Measurements from ENCODE around the gene SMARCAL1.
"Not testable (repeated sequence)": the region's sequence is repeated elsewhere in the genome, so short reads cannot be mapped to it uniquely, and the experiment has no call there.

Gene SMARCAL1

GRCh38 chr2:216507220-216508160 is 95.2 kb downstream of the SMARCAL1 start:
- in situ Hi-C loops (cut with HindIII; ENCODE audit: low pct_ligation_motif_present, low pct_unique_long_range_greater_than_20kb, low sequenced_read_pairs) = no loop called here
- DNase-seq = no peak

GRCh38 chr2:216508229-216508628 is 95.9 kb downstream of the SMARCAL1 start:
- DNase-seq = no peak
- in situ Hi-C loops (cut with HindIII; ENCODE audit: low pct_ligation_motif_present, low pct_unique_long_range_greater_than_20kb, low sequenced_read_pairs) = no loop called here

- in situ Hi-C loops (cut with HindIII; ENCODE audit: low pct_ligation_motif_present, low pct_unique_long_range_greater_than_20kb, low sequenced_read_pairs) = no loop called here
- peak; percentile 60 for DNase-seq
These were observed 104.6 kb downstream of the SMARCAL1 start for GRCh38 chr2:216516730-216517350.

- in situ Hi-C loops (cut with HindIII; ENCODE audit: low pct_ligation_motif_present, low pct_unique_long_range_greater_than_20kb, low sequenced_read_pairs) = no loop called here
- no peak for DNase-seq
These were observed 105.4 kb downstream of the SMARCAL1 start for GRCh38 chr2:216517447-216518225.

GRCh38 chr2:216518566-216519119 is 106.4 kb downstream of the SMARCAL1 start:
- DNase-seq; in situ Hi-C loops (cut with HindIII; ENCODE audit: low pct_ligation_motif_present, low pct_unique_long_range_greater_than_20kb, low sequenced_read_pairs): not testable (repeated sequence)

GRCh38 chr2:216519154-216519762 is 107.0 kb downstream of the SMARCAL1 start:
- DNase-seq = peak; percentile 75
- in situ Hi-C loops (cut with HindIII; ENCODE audit: low pct_ligation_motif_present, low pct_unique_long_range_greater_than_20kb, low sequenced_read_pairs) = no loop called here

GRCh38 chr2:216520112-216520511 is 107.8 kb downstream of the SMARCAL1 start:
- DNase-seq = no peak
- in situ Hi-C loops (cut with HindIII; ENCODE audit: low pct_ligation_motif_present, low pct_unique_long_range_greater_than_20kb, low sequenced_read_pairs) = no loop called here

GRCh38 chr2:216522892-216523502 is 110.7 kb downstream of the SMARCAL1 start:
- in situ Hi-C loops (cut with HindIII; ENCODE audit: low pct_ligation_motif_present, low pct_unique_long_range_greater_than_20kb, low sequenced_read_pairs) = no loop called here
- DNase-seq = no peak

- in situ Hi-C loops (cut with HindIII; ENCODE audit: low pct_ligation_motif_present, low pct_unique_long_range_greater_than_20kb, low sequenced_read_pairs) = loop anchor here (25.0 kb wide), 1 partner anchor 111 kb away; the partner anchor contains the start of gene IGFBP2
These were observed 113.7 kb downstream of the SMARCAL1 start for GRCh38 chr2:216525972-216526371.

GRCh38 chr2:216526939-216527338 is 114.7 kb downstream of the SMARCAL1 start:
- in situ Hi-C loops (cut with HindIII; ENCODE audit: low pct_ligation_motif_present, low pct_unique_long_range_greater_than_20kb, low sequenced_read_pairs) = loop anchor here (25.0 kb wide), 1 partner anchor 110 kb away; the partner anchor contains the start of gene IGFBP2
- no peak for DNase-seq

More at GRCh38 chr2:216525972-216526371, 113.7 kb downstream of the SMARCAL1 start:
- DNase-seq = no peak

GRCh38 chr2:216527600-216527999 is 115.3 kb downstream of the SMARCAL1 start:
- DNase-seq = no peak
- in situ Hi-C loops (cut with HindIII; ENCODE audit: low pct_ligation_motif_present, low pct_unique_long_range_greater_than_20kb, low sequenced_read_pairs) = loop anchor here (25.0 kb wide), 1 partner anchor 110 kb away; the partner anchor contains the start of gene IGFBP2

- in situ Hi-C loops (cut with HindIII; ENCODE audit: low pct_ligation_motif_present, low pct_unique_long_range_greater_than_20kb, low sequenced_read_pairs) = loop anchor here (25.0 kb wide), 1 partner anchor 105 kb away; the partner anchor contains the start of gene IGFBP2
- DNase-seq = no peak
These were observed 120.3 kb downstream of the SMARCAL1 start for GRCh38 chr2:216532562-216532961.
